ENCODE data around the gene METTL18. TPM values are rescaled to one million over a fixed set of nuclear protein-coding genes. Genes with fewer than 3 reads are reported as not detected.

METTL18 gene
- total and polyA plus RNA-seq, 2 donors (not counting 1 experiment from before 2014, with no cell fraction given), result 3.1 to 18.9 TPM

DNA sequence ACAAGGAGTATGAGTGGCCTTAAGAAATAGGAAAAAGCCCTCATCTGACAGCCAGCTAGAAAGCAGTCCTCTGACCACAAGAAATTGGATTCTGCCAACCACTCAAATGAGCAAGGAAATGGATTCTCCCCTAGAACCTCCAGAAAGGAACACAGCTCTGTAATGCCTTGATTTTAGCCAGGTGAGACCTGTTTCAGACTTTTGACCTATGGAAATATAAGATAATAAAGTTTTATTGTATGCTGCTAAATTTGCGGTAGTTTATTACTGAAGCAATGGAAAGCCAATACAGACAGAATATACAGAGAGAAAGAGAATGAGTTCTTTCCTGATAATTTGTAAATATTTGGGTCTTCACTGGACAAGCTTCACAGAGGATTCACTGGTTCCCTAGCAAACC is 32.0 kb downstream of the METTL18 start:
- H3K27ac Mint-ChIP-seq, result no peak overlapping the region
- H3K4me1 Mint-ChIP-seq, result no peaks in the 10 kb centered on the region
- no peaks in the 10 kb centered on the region for H3K4me1 ChIP-seq (ENCODE audit: control insufficient read depth in 2 of 2, insufficient read depth in 2 of 2, low read length in 2 of 2)
- H3K4me2 ChIP-seq (replicated peaks; ENCODE audit: low read depth, low read length, poor library complexity, severe bottlenecking), result no peak overlapping the region
- H3K9me3 Mint-ChIP-seq (ENCODE audit: insufficient read depth), result peaks cover 5% of the 10 kb centered on the region
- ChIA-PET CTCF (interaction anchor here (1.0 kb wide), 1 partner anchor 176 kb away, joined by 3 read pairs; the partner anchor contains the start of gene F5), POLR2A (no interaction called here)
- no peaks in the 10 kb centered on the region for H3K36me3 ChIP-seq (replicated peaks in 1 of 2; ENCODE audit: control extremely low read depth in 1 of 2, control insufficient read depth in 1 of 2, extremely low read depth in 1 of 2, insufficient read depth in 2 of 2, low read length in 1 of 2)
- H3K27ac ChIP-seq (ENCODE audit: low read length in 2 of 2), result no peak overlapping the region
- no peak overlapping the region for H2AFZ ChIP-seq (ENCODE audit: insufficient read depth, low read depth, low read length, poor library complexity, severe bottlenecking)
- H3K79me2 ChIP-seq (ENCODE audit: control insufficient read depth, insufficient read depth, low read length), result no peaks in the 10 kb centered on the region
- no peak overlapping the region for H3K4me3 ChIP-seq (ENCODE audit: control extremely low read depth in 1 of 5, extremely low read depth in 1 of 5, insufficient read depth in 1 of 5, low read depth in 2 of 5, low read length in 4 of 5)
- no peak overlapping the region for H3K4me3 Mint-ChIP-seq
- WGBS (ENCODE audit: insufficient coverage), result 100% methylated on average over 1 of the region's 1 CpG
- H3K9ac ChIP-seq (ENCODE audit: low read length), result no peak overlapping the region
- H3K9me3 ChIP-seq (ENCODE audit: control extremely low read depth in 1 of 3, control insufficient read depth in 2 of 3, insufficient read depth in 1 of 3, low read length in 2 of 3), result peaks cover 0 to 12% (median 1%) of the 10 kb centered on the region in 3 donors
- ATAC-seq (ENCODE audit: low read depth), result no peak
- H3K27me3 ChIP-seq (replicated peaks in 1 of 4; ENCODE audit: control extremely low read depth in 1 of 4, control insufficient read depth in 3 of 4, insufficient read depth in 4 of 4, low read length in 3 of 4), result peaks cover 0 to 7% (median 0%) of the 10 kb centered on the region in 4 experiments
- no peak for TF ChIP-seq CTCF (IDR thresholded peaks at IDR 0.05)
- no peak for TF ChIP-seq EZH2 (IDR thresholded peaks at IDR 0.05; ENCODE audit: borderline replicate concordance, insufficient read depth, low read depth, low read length, poor library complexity, severe bottlenecking)
- H3K27me3 Mint-ChIP-seq, result peaks cover 20% of the 10 kb centered on the region
- intact Hi-C loops (cut with micrococcal nuclease), result no loop called here
- no peaks in the 10 kb centered on the region for H4K20me1 ChIP-seq (ENCODE audit: control insufficient read depth, insufficient read depth, low read length, poor library complexity, severe bottlenecking)
- no peak for DNase-seq

DNA sequence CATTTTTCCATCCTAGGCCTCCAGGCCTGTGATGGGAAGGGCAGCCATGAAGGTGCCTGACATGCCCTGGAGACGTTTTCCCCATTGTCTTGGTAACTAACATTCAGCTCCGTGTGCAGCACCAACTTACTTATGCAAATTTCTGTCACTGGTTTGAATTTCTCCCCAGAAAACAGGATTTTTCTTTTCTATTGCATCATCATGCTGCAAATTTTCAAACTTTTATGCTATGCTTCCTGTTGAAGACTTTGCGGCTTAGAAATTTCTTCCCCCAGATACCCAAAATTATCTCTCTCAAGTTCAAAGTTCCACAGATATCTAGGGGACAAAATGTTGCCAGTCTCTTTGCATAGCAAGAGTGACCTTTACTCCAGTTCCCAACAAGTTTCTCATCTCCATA is 35.7 kb downstream of the METTL18 start:
- peaks cover 21% of the 10 kb centered on the region for H3K27me3 Mint-ChIP-seq
- Histone ChIP-seq H3K9me3 (ENCODE audit: control extremely low read depth in 1 of 3, control insufficient read depth in 2 of 3, insufficient read depth in 1 of 3, low read length in 2 of 3) (peaks cover 0 to 12% (median 1%) of the 10 kb centered on the region in 3 donors), H3K4me2 (replicated peaks; ENCODE audit: low read depth, low read length, poor library complexity, severe bottlenecking) (no peak overlapping the region), H3K36me3 (replicated peaks in 1 of 2; ENCODE audit: control extremely low read depth in 1 of 2, control insufficient read depth in 1 of 2, extremely low read depth in 1 of 2, insufficient read depth in 2 of 2, low read length in 1 of 2) (no peaks in the 10 kb centered on the region), H2AFZ (ENCODE audit: insufficient read depth, low read depth, low read length, poor library complexity, severe bottlenecking) (no peak overlapping the region), H3K4me3 (ENCODE audit: control extremely low read depth in 1 of 5, extremely low read depth in 1 of 5, insufficient read depth in 1 of 5, low read depth in 2 of 5, low read length in 4 of 5) (no peak overlapping the region), H3K27me3 (replicated peaks in 1 of 4; ENCODE audit: control extremely low read depth in 1 of 4, control insufficient read depth in 3 of 4, insufficient read depth in 4 of 4, low read length in 3 of 4) (peaks cover 0 to 7% (median 0%) of the 10 kb centered on the region in 4 experiments), H3K9ac (ENCODE audit: low read length) (no peak overlapping the region), H3K27ac (ENCODE audit: low read length in 2 of 2) (no peak overlapping the region), H3K4me1 (ENCODE audit: control insufficient read depth in 2 of 2, insufficient read depth in 2 of 2, low read length in 2 of 2) (no peaks in the 10 kb centered on the region), H3K79me2 (ENCODE audit: control insufficient read depth, insufficient read depth, low read length) (no peaks in the 10 kb centered on the region), H4K20me1 (ENCODE audit: control insufficient read depth, insufficient read depth, low read length, poor library complexity, severe bottlenecking) (no peaks in the 10 kb centered on the region)
- WGBS (ENCODE audit: insufficient coverage), result 71% methylated on average over 3 of the region's 3 CpGs
- TF ChIP-seq EZH2 (IDR thresholded peaks at IDR 0.05; ENCODE audit: borderline replicate concordance, insufficient read depth, low read depth, low read length, poor library complexity, severe bottlenecking) (no peak), CTCF (IDR thresholded peaks at IDR 0.05) (no peak)
- ATAC-seq (ENCODE audit: low read depth) (no peak), DNase-seq (no peak)
- intact Hi-C loops (cut with micrococcal nuclease), result no loop called here
- POLR2A ChIA-PET, result no interaction called here
- peaks cover 5% of the 10 kb centered on the region for H3K9me3 Mint-ChIP-seq (ENCODE audit: insufficient read depth)
- no peak overlapping the region for H3K4me3 Mint-ChIP-seq
- H3K27ac Mint-ChIP-seq, result no peak overlapping the region
- H3K4me1 Mint-ChIP-seq, result no peaks in the 10 kb centered on the region
- CTCF ChIA-PET, result no interaction called here
